ENCODE data around the gene TTN.

TTN gene

GRCh38 chr2:178641498-178641897, 165.7 kb downstream of the TTN start:
- DNase-seq: no peak

- no peak for DNase-seq
Observed at GRCh38 chr2:178635897-178636296, 171.3 kb downstream of the TTN start.

- DNase-seq: no peak
Observed at GRCh38 chr2:178632729-178633128, 174.5 kb downstream of the TTN start.

GRCh38 chr2:178630581-178630980, 176.6 kb downstream of the TTN start:
- DNase-seq: no peak

GRCh38 chr2:178629463-178629862, 177.8 kb downstream of the TTN start:
- DNase-seq: no peak

- DNase-seq: no peak
Observed at GRCh38 chr2:178628605-178629004, 178.6 kb downstream of the TTN start.

GRCh38 chr2:178627401-178627800, 179.8 kb downstream of the TTN start:
- no peak for DNase-seq

GRCh38 chr2:178615969-178616368, 191.3 kb downstream of the TTN start:
- DNase-seq: no peak

- no peak for DNase-seq
Observed at GRCh38 chr2:178602901-178603300, 204.3 kb downstream of the TTN start.

GRCh38 chr2:178592655-178593054, 214.6 kb downstream of the TTN start:
- no peak for DNase-seq

- no peak for DNase-seq
Observed at GRCh38 chr2:178589335-178589734, 217.9 kb downstream of the TTN start.

- DNase-seq: no peak
Observed at GRCh38 chr2:178584666-178585065, 222.6 kb downstream of the TTN start.

- DNase-seq: no peak
Observed at GRCh38 chr2:178579006-178579405, 228.2 kb downstream of the TTN start.

GRCh38 chr2:178574789-178575188, 232.4 kb downstream of the TTN start:
- DNase-seq: no peak

- no peak for DNase-seq
Observed at GRCh38 chr2:178568227-178568626, 239.0 kb downstream of the TTN start.

GRCh38 chr2:178553047-178553446, 254.2 kb downstream of the TTN start:
- DNase-seq: no peak

GRCh38 chr2:178550352-178550751, 256.9 kb downstream of the TTN start:
- no peak for DNase-seq

- no peak for DNase-seq
Observed at GRCh38 chr2:178542569-178542968, 264.7 kb downstream of the TTN start.

GRCh38 chr2:178542161-178542560, 265.1 kb downstream of the TTN start:
- DNase-seq: no peak

- no peak for DNase-seq
Observed at GRCh38 chr2:178536037-178536436, 271.2 kb downstream of the TTN start.

- DNase-seq: no peak
Observed at GRCh38 chr2:178531168-178531567, 276.1 kb downstream of the TTN start.

- DNase-seq: peak; percentile 65
Observed at GRCh38 chr2:178530625-178531142, 276.5 kb downstream of the TTN start.

GRCh38 chr2:178530131-178530530, 277.1 kb downstream of the TTN start:
- DNase-seq: no peak

- DNase-seq: no peak
Observed at GRCh38 chr2:178529194-178529593, 278.0 kb downstream of the TTN start.

- no peak for DNase-seq
Observed at GRCh38 chr2:178528647-178529046, 278.6 kb downstream of the TTN start.

- DNase-seq: no peak
Observed at GRCh38 chr2:178527592-178527991, 279.6 kb downstream of the TTN start.

All from activated CD4-positive, alpha-beta T cell treated with anti-CD3 and anti-CD28 coated beads for 48 hours (primary cell).